ENCODE data around the gene CNOT11.

The CNOT11 gene

DNA sequence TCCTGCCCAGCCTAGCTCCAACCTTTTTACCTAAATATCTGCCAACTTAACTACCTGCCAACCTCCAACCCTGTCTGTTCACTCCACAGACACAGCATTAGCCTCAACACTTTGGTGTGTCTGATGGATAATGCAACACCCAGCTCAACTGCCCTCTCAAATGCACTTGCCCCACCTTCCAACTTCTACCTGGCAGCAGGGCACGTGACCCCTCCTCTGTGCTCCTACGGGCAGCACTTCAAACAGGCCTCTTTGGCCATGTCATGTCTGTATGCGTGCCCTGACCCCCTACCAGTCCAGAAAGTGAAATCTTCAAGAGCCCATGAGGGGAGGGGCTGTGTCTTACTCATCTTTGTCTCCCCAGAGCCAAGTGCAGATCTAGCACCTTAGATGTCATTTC, 30.3 kb downstream of the CNOT11 start:
- DNase-seq = no peak

GRCh38 chr2:101286684-101287083, 34.0 kb downstream of the CNOT11 start:
- DNase-seq = no peak

DNA sequence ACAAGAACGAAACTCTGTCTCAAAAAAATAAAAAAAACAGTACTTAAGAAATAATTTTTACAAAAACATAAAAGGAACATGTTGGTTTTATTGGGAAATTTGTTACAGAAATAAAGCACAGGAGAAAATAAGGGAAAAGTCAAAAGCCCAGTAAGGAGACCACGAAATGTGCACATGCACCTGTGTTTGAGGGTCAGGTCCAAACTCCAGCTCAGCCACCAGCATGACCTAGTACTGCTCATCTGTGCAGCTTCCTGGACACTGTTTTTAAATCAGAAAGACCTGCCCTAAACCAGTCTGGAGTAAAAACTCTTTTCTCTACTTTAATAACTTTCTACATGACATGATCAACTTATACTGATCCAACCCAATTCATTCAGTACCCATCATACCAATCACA, 34.6 kb downstream of the CNOT11 start:
- DNase-seq = no peak

DNA sequence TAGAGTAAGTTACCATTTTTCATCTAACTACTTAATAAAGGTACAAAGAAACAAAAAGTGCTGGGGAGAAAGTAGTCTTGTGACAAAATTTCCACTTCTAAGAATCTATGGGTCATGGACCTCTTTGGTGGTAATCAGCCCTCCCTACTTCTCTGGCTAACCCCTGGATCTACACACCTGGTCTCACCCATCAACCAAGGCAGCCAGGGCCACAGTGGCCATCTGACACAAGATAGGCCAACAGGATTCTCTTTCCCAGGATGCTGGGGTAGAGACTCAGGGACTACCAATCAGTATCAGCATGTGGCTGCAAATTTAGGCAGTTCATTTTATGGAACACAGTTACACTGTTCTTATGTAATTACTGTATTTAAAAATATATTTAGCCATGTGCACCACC, 38.0 kb downstream of the CNOT11 start:
- no peak for DNase-seq

GRCh38 chr2:101291973-101292372, 39.3 kb downstream of the CNOT11 start:
- DNase-seq = no peak

GRCh38 chr2:101293544-101293943, 40.9 kb downstream of the CNOT11 start:
- no peak for DNase-seq

GRCh38 chr2:101294861-101295260, 42.2 kb downstream of the CNOT11 start:
- DNase-seq = no peak

DNA sequence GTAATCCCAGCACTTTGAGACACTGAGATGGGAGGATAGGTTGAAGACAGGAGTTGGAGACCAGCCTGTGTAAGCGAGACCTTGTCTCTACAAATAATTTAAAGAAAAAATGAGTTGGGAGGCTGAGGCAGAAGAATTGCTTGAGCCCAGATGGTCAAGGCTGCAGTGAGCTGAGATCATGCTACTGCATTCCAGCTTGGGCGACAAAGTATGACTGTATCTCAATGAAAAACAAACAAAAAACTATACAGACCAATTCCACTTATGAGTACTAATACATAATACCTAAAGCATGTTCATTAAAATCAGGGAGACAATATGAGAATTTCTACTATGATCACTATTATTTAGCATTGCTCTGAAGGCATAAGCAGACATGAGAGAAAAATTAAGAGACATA, 43.2 kb downstream of the CNOT11 start:
- DNase-seq = no peak

DNA sequence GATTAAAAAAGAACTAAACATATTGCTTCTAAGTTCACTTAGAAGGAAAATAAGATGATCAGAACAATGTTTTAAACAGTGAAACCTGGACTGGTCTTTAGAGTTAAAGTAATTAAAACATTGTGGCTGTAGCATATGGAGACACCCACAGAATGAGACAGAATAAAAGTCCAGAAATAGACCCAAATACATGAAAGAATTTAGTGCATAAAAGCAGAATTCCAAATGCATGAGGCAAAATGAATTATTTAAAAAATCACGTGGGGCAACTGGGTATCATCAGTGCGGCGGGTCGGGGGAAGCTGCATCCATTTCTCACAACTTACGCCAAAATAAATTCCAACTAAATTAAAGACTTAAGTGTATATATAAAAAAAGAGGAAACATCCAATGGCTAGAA, 43.7 kb downstream of the CNOT11 start:
- DNase-seq = no peak

- DNase-seq = no peak
Observed at GRCh38 chr2:101297383-101297782, 44.7 kb downstream of the CNOT11 start.

DNA sequence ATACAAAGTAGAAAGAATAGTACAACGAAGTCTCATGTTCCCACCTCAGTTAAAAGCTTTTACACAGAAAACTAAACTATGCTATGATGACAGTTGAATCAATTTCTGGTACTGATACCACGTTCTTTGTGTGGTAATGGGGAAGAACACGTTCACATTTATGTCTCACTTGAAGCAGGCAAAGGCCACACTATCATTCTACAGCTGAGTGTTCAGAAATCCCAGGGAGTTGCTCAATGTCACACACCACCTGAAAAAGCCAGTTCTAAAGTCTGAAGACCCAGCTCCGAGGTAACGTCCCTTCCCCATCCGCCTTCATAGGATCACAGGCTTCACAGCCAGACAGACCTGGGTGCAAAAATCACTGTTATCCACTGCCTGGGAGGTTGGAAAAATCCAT, 46.9 kb downstream of the CNOT11 start:
- DNase-seq = no peak

DNA sequence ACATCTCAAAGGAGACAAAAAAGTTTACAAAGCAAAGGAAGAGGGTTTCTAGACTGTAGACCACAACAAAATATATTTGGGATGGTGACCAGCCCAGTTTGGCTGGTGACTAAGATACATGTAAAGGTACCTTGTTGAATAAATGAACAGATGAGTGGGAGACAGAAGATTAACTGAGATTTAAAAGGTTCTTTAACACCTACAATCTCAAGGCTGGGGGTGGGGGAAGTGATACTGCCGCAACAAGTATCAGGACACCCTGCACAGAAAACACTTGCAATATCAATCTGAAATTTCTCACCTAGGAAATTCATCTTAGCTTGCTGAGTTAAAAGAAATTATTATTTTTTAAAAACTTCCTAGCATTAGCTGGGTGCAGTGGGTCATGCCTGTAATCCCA, 47.5 kb downstream of the CNOT11 start:
- no peak for DNase-seq

GRCh38 chr2:101300836-101301235, 48.1 kb downstream of the CNOT11 start:
- peak; percentile 42 for DNase-seq

- DNase-seq = no peak
Observed at GRCh38 chr2:101302016-101302415, 49.3 kb downstream of the CNOT11 start.

- DNase-seq = no peak
Observed at GRCh38 chr2:101303688-101304087, 51.0 kb downstream of the CNOT11 start.

DNA sequence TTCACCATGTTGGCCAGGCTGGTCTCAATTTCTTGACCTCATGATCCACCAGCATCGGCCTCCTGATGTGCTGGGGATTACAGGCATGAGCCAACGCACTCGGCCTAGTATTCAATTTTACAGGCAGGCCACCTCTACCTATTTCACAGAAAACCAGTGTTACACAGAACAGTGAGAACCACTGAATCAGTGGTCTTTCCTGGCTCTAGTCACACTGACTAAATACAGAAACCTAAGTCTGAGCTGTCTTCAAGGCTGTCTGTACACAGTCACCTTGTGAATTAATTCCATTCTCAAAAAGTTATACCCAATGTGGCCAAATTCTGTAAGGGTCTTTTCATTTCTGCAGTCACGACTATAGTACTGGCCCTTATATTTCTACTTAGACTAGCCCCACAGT, 52.3 kb downstream of the CNOT11 start:
- DNase-seq = no peak

DNA sequence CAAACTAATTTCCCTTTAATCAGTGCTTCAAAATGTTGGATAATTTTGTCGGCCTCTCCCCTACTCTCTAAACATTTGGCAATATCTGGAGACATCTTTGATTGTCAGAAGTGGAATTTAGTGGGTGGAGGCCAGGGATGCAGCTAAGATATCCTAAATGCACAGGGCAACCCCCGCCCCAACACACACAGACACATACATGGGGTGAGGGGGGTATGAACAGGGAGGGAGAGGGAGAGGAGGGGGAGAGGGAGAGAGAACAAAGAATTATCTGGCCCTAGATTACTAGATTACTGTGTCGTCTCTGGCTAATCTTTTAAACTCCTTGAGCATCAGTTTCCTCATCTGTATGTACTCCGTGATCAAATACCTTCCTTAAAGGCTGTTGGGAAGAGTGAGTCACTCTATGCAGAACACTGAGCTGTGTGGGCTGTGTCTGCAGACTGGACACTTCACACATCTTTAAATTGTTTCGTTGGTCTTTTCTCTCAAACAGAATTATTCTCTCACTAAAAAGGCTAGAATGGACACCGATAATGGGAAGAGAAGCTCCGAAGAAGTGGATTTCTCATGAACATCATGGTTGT, 52.9 kb downstream of the CNOT11 start:
- DNase-seq = peak; percentile 68

DNA sequence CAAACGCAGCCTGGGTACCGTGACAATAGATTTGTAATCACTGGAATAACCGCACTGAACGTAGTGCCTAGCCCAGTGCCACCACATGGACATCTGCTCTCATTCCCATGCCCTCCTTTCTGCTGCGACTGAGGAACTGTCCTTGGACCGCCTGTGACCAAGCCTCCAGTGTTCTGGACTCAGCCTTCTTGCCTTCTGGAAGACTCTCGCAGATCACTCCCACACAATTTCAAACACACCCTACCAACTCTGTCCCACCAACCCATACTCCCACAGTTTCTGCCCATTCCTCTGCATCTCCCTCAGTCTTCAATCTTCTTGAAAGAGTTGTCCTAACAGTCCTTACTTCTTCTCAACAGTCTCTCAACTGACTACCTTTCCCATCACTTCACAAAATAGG, 53.7 kb downstream of the CNOT11 start:
- peak; percentile 43 for DNase-seq

DNA sequence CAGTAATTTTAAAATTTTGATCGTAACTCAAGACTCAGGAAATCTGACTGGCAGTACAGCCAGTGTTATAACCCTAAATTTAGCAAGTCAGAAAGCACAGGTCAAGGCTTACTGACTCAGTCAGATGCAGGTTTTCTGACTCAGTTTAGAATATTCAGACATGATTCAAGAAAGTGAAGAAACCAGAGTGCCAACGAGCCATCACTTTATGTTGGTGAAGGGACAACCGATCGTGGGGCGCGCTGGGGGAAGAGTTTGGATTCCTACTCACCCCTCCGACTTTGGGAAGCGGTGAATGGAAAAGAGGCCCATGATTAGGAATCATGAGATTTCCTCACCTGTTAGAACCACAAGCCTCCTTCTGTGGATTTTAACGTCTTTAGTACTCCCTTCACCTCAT, 54.8 kb downstream of the CNOT11 start:
- DNase-seq = no peak

DNA sequence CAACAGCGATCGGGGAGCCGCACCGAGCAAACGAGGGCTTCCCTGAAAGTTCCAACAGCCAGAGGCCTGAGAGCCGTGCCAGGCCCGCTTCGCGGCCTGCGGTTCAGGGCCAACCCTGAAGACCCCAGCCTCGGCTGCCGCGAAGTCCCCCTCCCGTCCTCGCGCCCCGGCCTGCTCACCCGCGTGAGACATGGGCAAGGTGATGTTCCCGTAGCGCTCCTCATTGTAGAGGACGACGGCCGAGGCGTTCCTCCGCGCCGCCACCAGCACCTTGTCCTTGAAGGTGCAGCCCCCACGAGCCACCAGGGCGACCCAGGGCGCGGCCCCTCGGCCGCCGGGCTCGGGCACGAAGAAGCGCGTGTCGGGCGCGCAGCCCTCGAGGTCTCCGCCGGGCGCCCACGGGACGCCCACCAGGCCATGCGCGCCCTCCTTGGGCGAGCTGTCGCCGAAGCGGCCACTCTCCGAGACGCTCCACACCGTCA, 55.3 kb downstream of the CNOT11 start:
- DNase-seq = no peak

DNA sequence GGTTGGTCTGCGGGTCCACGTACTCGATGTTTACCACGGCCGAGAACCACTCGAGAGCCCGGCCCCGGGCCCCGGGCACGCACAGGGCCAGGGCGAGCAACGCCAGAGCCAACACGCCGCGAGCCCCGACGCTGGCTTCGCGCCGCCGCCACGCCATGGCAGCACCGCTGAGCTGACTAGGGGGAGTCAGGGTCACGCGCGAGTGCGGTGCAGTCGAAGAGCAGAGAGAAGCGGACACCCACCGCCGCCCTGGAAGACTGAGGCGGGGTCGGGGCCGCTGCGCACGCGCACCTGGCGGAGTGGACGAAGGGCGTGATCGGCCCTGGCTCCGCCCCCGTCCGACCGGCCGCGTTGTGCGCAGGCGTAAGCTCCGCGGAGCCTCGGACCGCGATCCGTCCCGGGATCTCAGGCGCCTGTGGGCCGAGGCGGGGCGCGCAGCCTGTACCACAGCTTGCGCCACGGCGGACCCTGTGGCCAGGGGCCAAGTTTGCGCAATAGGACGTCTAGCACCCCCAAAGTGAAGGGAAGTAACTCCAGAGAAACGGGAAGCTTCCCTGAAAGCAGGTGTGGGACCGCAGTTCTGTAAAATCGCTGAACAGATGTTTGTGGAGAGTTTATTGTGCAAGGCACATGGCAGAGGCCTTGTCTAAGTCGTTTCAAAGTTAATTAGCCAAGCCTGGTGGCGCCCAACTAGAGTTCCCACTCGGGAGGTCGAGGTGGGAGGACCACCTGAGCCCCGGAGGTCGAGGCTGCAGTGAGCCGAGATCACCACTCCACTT, 55.9 kb downstream of the CNOT11 start, which contains the start of gene RNF149:
Gene RNF149, minus strand, starts transcription at position 270 of the 779 bp plus-strand sequence. Its CDS starts 113 bp downstream, at position 157.
- DNase-seq = peak; percentile 98

- no peak for DNase-seq
Observed at GRCh38 chr2:101310090-101310833, 57.6 kb downstream of the CNOT11 start.

GRCh38 chr2:101310834-101311695, 58.4 kb downstream of the CNOT11 start:
- DNase-seq = no peak
